Measurements from ENCODE around the gene EIF4G3. TPM values are rescaled to one million over a fixed set of nuclear protein-coding genes. Genes with fewer than 3 reads are reported as not detected.

Gene EIF4G3
- total and polyA plus RNA-seq, 2 donors (not counting 3 experiments of a cell fraction or from before 2014, with no cell fraction given), result 40.7 to 78.5 TPM

- Histone ChIP-seq H3K4me1 (ENCODE audit: control insufficient read depth, extremely low read depth, insufficient read depth, low read length) (no peaks in the 10 kb centered on the region), H2AFZ (ENCODE audit: low read depth, low read length) (no peak overlapping the region), H3K79me2 (ENCODE audit: control insufficient read depth, insufficient read depth, low read length) (peaks cover 30% of the 10 kb centered on the region), H3K27me3 (ENCODE audit: control insufficient read depth in 2 of 2, insufficient read depth in 2 of 2, low read length in 2 of 2) (no peaks in the 10 kb centered on the region), H3K36me3 (ENCODE audit: control insufficient read depth in 2 of 2, extremely low read depth in 1 of 2, insufficient read depth in 2 of 2, low read length in 2 of 2) (peaks cover 0 to 2% of the 10 kb centered on the region in 2 experiments), H3K9me1 (replicated peaks; ENCODE audit: control insufficient read depth, extremely low read depth, insufficient read depth, low read length) (no peaks in the 10 kb centered on the region), H3K9ac (replicated peaks; ENCODE audit: extremely low read depth, insufficient read depth, low read length) (no peak overlapping the region), H3K4me3 (replicated peaks in 1 of 3; ENCODE audit: insufficient read depth in 1 of 3, low read depth in 1 of 3, low read length in 3 of 3) (no peak overlapping the region), H3K4me2 (ENCODE audit: insufficient read depth, low read length) (no peak overlapping the region), H3K27ac (ENCODE audit: insufficient read depth, low read depth, low read length) (no peak overlapping the region), H3K9me3 (replicated peaks; ENCODE audit: control insufficient read depth, insufficient read depth, low read length) (no peaks in the 10 kb centered on the region), H4K20me1 (replicated peaks; ENCODE audit: control insufficient read depth, extremely low read depth, insufficient read depth, low read length) (no peaks in the 10 kb centered on the region)
- no peak for FAIRE-seq
- no peak for DNase-seq (ENCODE audit: low read depth, low spot score)
- dilution Hi-C loops (cut with MboI; ENCODE audit: extremely low pct_ligation_motif_present, low sequenced_read_pairs) (no loop called here), intact Hi-C loops (cut with micrococcal nuclease) (no loop called here)
- BruUV-seq (replicated peaks), result no TSS peak
- CTCF ChIA-PET, result no interaction called here
- POLR2A ChIA-PET, result no interaction called here
- TF ChIP-seq JUN (IDR thresholded peaks at IDR 0.05; ENCODE audit: borderline replicate concordance, insufficient read depth, insufficient read length, low read depth) (no peak), POLR2AphosphoS5 (IDR thresholded peaks at IDR 0.05; ENCODE audit: insufficient read depth, low read depth, low read length) (no peak), POLR2A (IDR thresholded peaks at IDR 0.05; ENCODE audit: low read depth, low read length) (no peak), CTCF (IDR thresholded peaks at IDR 0.05; ENCODE audit: extremely low read depth in 1 of 2, insufficient read depth in 1 of 2, low read depth in 1 of 2, low read length in 2 of 2) (no peak), MYC (IDR thresholded peaks at IDR 0.05; ENCODE audit: low read depth, low read length) (no peak)
Observed at GRCh38 chr1:21131200-21131599, 45.5 kb downstream of the EIF4G3 start.

GRCh38 chr1:21129407-21129806 is 47.3 kb downstream of the EIF4G3 start:
- H3K4me2 ChIP-seq (ENCODE audit: insufficient read depth, low read length), result no peak overlapping the region
- intact Hi-C loops (cut with micrococcal nuclease), result no loop called here
- DNase-seq (ENCODE audit: low read depth, low spot score), result no peak
- no peaks in the 10 kb centered on the region for H3K27me3 ChIP-seq (ENCODE audit: control insufficient read depth in 2 of 2, insufficient read depth in 2 of 2, low read length in 2 of 2)
- dilution Hi-C loops (cut with MboI; ENCODE audit: extremely low pct_ligation_motif_present, low sequenced_read_pairs), result no loop called here
- BruUV-seq (replicated peaks), result no TSS peak
- H3K9ac ChIP-seq (replicated peaks; ENCODE audit: extremely low read depth, insufficient read depth, low read length), result no peak overlapping the region
- H3K79me2 ChIP-seq (ENCODE audit: control insufficient read depth, insufficient read depth, low read length), result peaks cover 32% of the 10 kb centered on the region
- H3K9me1 ChIP-seq (replicated peaks; ENCODE audit: control insufficient read depth, extremely low read depth, insufficient read depth, low read length), result no peaks in the 10 kb centered on the region
- peaks cover 0 to 3% of the 10 kb centered on the region in 2 experiments for H3K36me3 ChIP-seq (ENCODE audit: control insufficient read depth in 2 of 2, extremely low read depth in 1 of 2, insufficient read depth in 2 of 2, low read length in 2 of 2)
- no peaks in the 10 kb centered on the region for H4K20me1 ChIP-seq (replicated peaks; ENCODE audit: control insufficient read depth, extremely low read depth, insufficient read depth, low read length)
- H3K27ac ChIP-seq (ENCODE audit: insufficient read depth, low read depth, low read length), result no peak overlapping the region
- H3K9me3 ChIP-seq (replicated peaks; ENCODE audit: control insufficient read depth, insufficient read depth, low read length), result no peaks in the 10 kb centered on the region
- CTCF ChIA-PET, result interaction anchor here (1.5 kb wide), 1 partner anchor 9 kb away, joined by 3 read pairs; no protein-coding TSS in a partner anchor
- FAIRE-seq, result no peak
- POLR2A ChIA-PET, result no interaction called here
- no peak overlapping the region for H3K4me3 ChIP-seq (replicated peaks in 1 of 3; ENCODE audit: insufficient read depth in 1 of 3, low read depth in 1 of 3, low read length in 3 of 3)
- TF ChIP-seq POLR2A (IDR thresholded peaks at IDR 0.05; ENCODE audit: low read depth, low read length), result no peak
- TF ChIP-seq MYC (IDR thresholded peaks at IDR 0.05; ENCODE audit: low read depth, low read length), result no peak
- no peak for TF ChIP-seq FOS (IDR thresholded peaks at IDR 0.05; ENCODE audit: borderline replicate concordance, insufficient read depth, low read length)
- no peak for TF ChIP-seq GATA2 (IDR thresholded peaks at IDR 0.05; ENCODE audit: insufficient read depth, insufficient read length, low read depth, low read length)
- TF ChIP-seq CTCF (IDR thresholded peaks at IDR 0.05; ENCODE audit: extremely low read depth in 1 of 2, insufficient read depth in 1 of 2, low read depth in 1 of 2, low read length in 2 of 2), result no peak
- TF ChIP-seq POLR2AphosphoS5 (IDR thresholded peaks at IDR 0.05; ENCODE audit: insufficient read depth, low read depth, low read length), result no peak
- no peak for TF ChIP-seq MAX (IDR thresholded peaks at IDR 0.05; ENCODE audit: insufficient read depth, insufficient read length)
- no peak for TF ChIP-seq EZH2 (IDR thresholded peaks at IDR 0.05; ENCODE audit: borderline replicate concordance, low read depth, low read length, severe bottlenecking)
- TF ChIP-seq JUN (IDR thresholded peaks at IDR 0.05; ENCODE audit: borderline replicate concordance, insufficient read depth, insufficient read length, low read depth), result no peak
- H3K4me1 ChIP-seq (ENCODE audit: control insufficient read depth, extremely low read depth, insufficient read depth, low read length), result no peaks in the 10 kb centered on the region
- H2AFZ ChIP-seq (ENCODE audit: low read depth, low read length), result no peak overlapping the region

All from endothelial cell of umbilical vein (primary cell).